Activated CD4-positive, alpha-beta memory T cell treated with anti-CD3 and anti-CD28 coated beads for 36 hours (primary cell): ENCODE results near the gene MRTFB. TPM values are rescaled to one million over a fixed set of nuclear protein-coding genes. Genes with fewer than 3 reads are reported as not detected.

Experiments
- CTCF ChIA-PET: fragments of 350-600 bp; sonication (Branson Sonifier 250); formaldehyde crosslinking; loops from one replicate; lab custom pipeline; 2021; ENCODE audit warnings: antibody characterized with exemption, inconsistent platforms; lab: Charles Lee
- POLR2A ChIA-PET: fragments of 350-600 bp; sonication (Branson Sonifier 250); formaldehyde crosslinking; loops from one replicate; lab custom pipeline; 2021; ENCODE audit warnings: antibody characterized with exemption; lab: Charles Lee
- DNase-seq: peaks from one replicate; pipeline ENCODE4 v3.0.0-alpha.2; 2020
- H3K27ac Mint-ChIP-seq: one replicate; pipeline ENCODE4 v1.8.0; 2021; ENCODE audit warnings: mixed read lengths
- H3K27me3 Mint-ChIP-seq: one replicate; pipeline ENCODE4 v1.8.0; 2021; ENCODE audit warnings: mixed read lengths
- H3K36me3 Mint-ChIP-seq: one replicate; pipeline ENCODE4 v1.8.0; 2021; ENCODE audit warnings: mixed read lengths
- H3K4me1 Mint-ChIP-seq: one replicate; pipeline ENCODE4 v1.8.0; 2021; ENCODE audit warnings: low read depth, mixed read lengths
- H3K4me3 Mint-ChIP-seq: one replicate; pipeline ENCODE4 v1.8.0; 2021; ENCODE audit warnings: mild to moderate bottlenecking, mixed read lengths
- H3K9me3 Mint-ChIP-seq: one replicate; pipeline ENCODE4 v1.8.0; 2021; ENCODE audit warnings: mixed read lengths
- intact Hi-C: fragments of 100-400 bp; cut with micrococcal nuclease; formaldehyde crosslinking; loops from one replicate; pipeline ENCODE4 v1.15.1; 2023
- total RNA-seq, 2 experiments: library from RNA; stranded (reverse); gene quantifications; one replicate each; pipeline ENCODE4 v1.2.3, GENCODE V29; 2021

Gene MRTFB
- total RNA-seq, 2 experiments from 2014 or later, result 8.8 to 9.7 TPM

- POLR2A ChIA-PET, result no interaction called here
- Mint-ChIP-seq H3K4me1 (peaks cover 10% of the 10 kb centered on the region), H3K27ac (no peak overlapping the region), H3K4me3 (no peak overlapping the region), H3K9me3 (peaks cover 25% of the 10 kb centered on the region), H3K36me3 (peaks cover 3% of the 10 kb centered on the region), H3K27me3 (no peaks in the 10 kb centered on the region)
- CTCF ChIA-PET, result interaction anchor here (0.7 to 1.5 kb wide), 4 partner anchors 33 to 370 kb away, joined by 3 to 5 read pairs (median 4); partner anchors contain the start of gene ERCC4
- intact Hi-C loops, result loop anchor here (5.0 kb wide), 1 partner anchor 342 kb away; the partner anchor contains the start of genes BFAR and PARN
- DNase-seq, result peak; percentile 51
These were observed 218.7 kb downstream of the MRTFB start for GRCh38 chr16:14289692-14290340.

- intact Hi-C loops, result no loop called here
- Mint-ChIP-seq H3K36me3 (peaks cover 3% of the 10 kb centered on the region), H3K27ac (no peak overlapping the region), H3K4me1 (peaks cover 5% of the 10 kb centered on the region), H3K9me3 (peaks cover 25% of the 10 kb centered on the region), H3K27me3 (no peaks in the 10 kb centered on the region), H3K4me3 (no peak overlapping the region)
- ChIA-PET POLR2A (no interaction called here), CTCF (no interaction called here)
- no peak for DNase-seq
These were observed 220.2 kb downstream of the MRTFB start for GRCh38 chr16:14291286-14291685.

GRCh38 chr16:14292051-14292825, 221.1 kb downstream of the MRTFB start:
- H3K4me1 Mint-ChIP-seq, result no peaks in the 10 kb centered on the region
- H3K9me3 Mint-ChIP-seq, result peaks cover 25% of the 10 kb centered on the region
- no peak for DNase-seq
- ChIA-PET POLR2A (no interaction called here), CTCF (no interaction called here)
- intact Hi-C loops, result no loop called here
- H3K36me3 Mint-ChIP-seq, result peaks cover 3% of the 10 kb centered on the region
- no peak overlapping the region for H3K4me3 Mint-ChIP-seq
- no peak overlapping the region for H3K27ac Mint-ChIP-seq
- no peaks in the 10 kb centered on the region for H3K27me3 Mint-ChIP-seq

GRCh38 chr16:14296663-14297062, 225.5 kb downstream of the MRTFB start:
- Mint-ChIP-seq H3K4me3 (no peak overlapping the region), H3K4me1 (peaks cover 8% of the 10 kb centered on the region), H3K36me3 (no peaks in the 10 kb centered on the region), H3K27ac (no peak overlapping the region), H3K9me3 (no peaks in the 10 kb centered on the region), H3K27me3 (peaks cover 6% of the 10 kb centered on the region)
- ChIA-PET CTCF (interaction anchor here (0.6 kb wide), 1 partner anchor 268 kb away, joined by 3 read pairs; no protein-coding TSS in a partner anchor), POLR2A (no interaction called here)
- intact Hi-C loops, result no loop called here
- DNase-seq, result no peak

- no peak overlapping the region for H3K4me3 Mint-ChIP-seq
These were observed 227.4 kb downstream of the MRTFB start for GRCh38 chr16:14298374-14299122.

GRCh38 chr16:14300705-14301168, 229.6 kb downstream of the MRTFB start:
- CTCF ChIA-PET, result interaction anchor here (0.8 to 3.2 kb wide), 5 partner anchors 15 to 317 kb away, joined by 3 to 16 read pairs (median 5); no protein-coding TSS in a partner anchor
- no peak overlapping the region for H3K27ac Mint-ChIP-seq

More at GRCh38 chr16:14298374-14299122, 227.4 kb downstream of the MRTFB start:
- Mint-ChIP-seq H3K27me3 (peaks cover 10% of the 10 kb centered on the region), H3K4me1 (peaks cover 8% of the 10 kb centered on the region), H3K9me3 (no peaks in the 10 kb centered on the region), H3K36me3 (no peaks in the 10 kb centered on the region), H3K27ac (no peak overlapping the region)
- DNase-seq, result no peak
- CTCF ChIA-PET, result interaction anchor here (1.2 to 3.2 kb wide), 2 partner anchors 229 to 232 kb away, joined by 3 to 16 read pairs; no protein-coding TSS in a partner anchor
- intact Hi-C loops, result no loop called here
- POLR2A ChIA-PET, result no interaction called here

GRCh38 chr16:14301169-14302030, 230.3 kb downstream of the MRTFB start:
- DNase-seq, result peak; percentile 35
- CTCF ChIA-PET, result interaction anchor here (0.6 to 3.2 kb wide), 5 partner anchors 69 to 316 kb away, joined by 3 to 16 read pairs (median 3); no protein-coding TSS in a partner anchor
- Mint-ChIP-seq H3K27me3 (peaks cover 10% of the 10 kb centered on the region), H3K9me3 (no peaks in the 10 kb centered on the region), H3K4me3 (peak overlapping the region; percentile 55), H3K27ac (no peak overlapping the region), H3K4me1 (peaks cover 8% of the 10 kb centered on the region), H3K36me3 (no peaks in the 10 kb centered on the region)
- POLR2A ChIA-PET, result no interaction called here
- intact Hi-C loops, result loop anchor here (1.0 to 2.0 kb wide), 2 partner anchors 228 to 329 kb away; partner anchors contain the start of gene PARN

More at GRCh38 chr16:14300705-14301168, 229.6 kb downstream of the MRTFB start:
- Mint-ChIP-seq H3K36me3 (no peaks in the 10 kb centered on the region), H3K27me3 (peaks cover 10% of the 10 kb centered on the region), H3K4me1 (peaks cover 8% of the 10 kb centered on the region), H3K9me3 (no peaks in the 10 kb centered on the region), H3K4me3 (peak overlapping the region; percentile 55)
- intact Hi-C loops, result loop anchor here (1.0 to 2.0 kb wide), 2 partner anchors 229 to 330 kb away; partner anchors contain the start of gene PARN
- DNase-seq, result peak; percentile 59
- POLR2A ChIA-PET, result no interaction called here

- DNase-seq, result peak; percentile 31
- CTCF ChIA-PET, result interaction anchor here (1.2 to 3.2 kb wide), 3 partner anchors 226 to 298 kb away, joined by 3 to 16 read pairs (median 5); no protein-coding TSS in a partner anchor
These were observed 230.9 kb downstream of the MRTFB start for GRCh38 chr16:14302031-14302398.

GRCh38 chr16:14302399-14303181, 231.5 kb downstream of the MRTFB start:
- peaks cover 8% of the 10 kb centered on the region for H3K4me1 Mint-ChIP-seq
- no peaks in the 10 kb centered on the region for H3K9me3 Mint-ChIP-seq
- ChIA-PET POLR2A (no interaction called here), CTCF (no interaction called here)
- H3K4me3 Mint-ChIP-seq, result peak overlapping the region; percentile 68
- intact Hi-C loops, result no loop called here
- H3K27me3 Mint-ChIP-seq, result peaks cover 10% of the 10 kb centered on the region
- H3K36me3 Mint-ChIP-seq, result no peaks in the 10 kb centered on the region
- peak; percentile 23 for DNase-seq
- no peak overlapping the region for H3K27ac Mint-ChIP-seq

More at GRCh38 chr16:14302031-14302398, 230.9 kb downstream of the MRTFB start:
- Mint-ChIP-seq H3K27ac (no peak overlapping the region), H3K9me3 (no peaks in the 10 kb centered on the region), H3K4me3 (peak overlapping the region; percentile 68), H3K27me3 (peaks cover 10% of the 10 kb centered on the region), H3K4me1 (peaks cover 8% of the 10 kb centered on the region), H3K36me3 (no peaks in the 10 kb centered on the region)
- POLR2A ChIA-PET, result no interaction called here
- intact Hi-C loops, result no loop called here

- intact Hi-C loops, result no loop called here
These were observed 232.1 kb downstream of the MRTFB start for GRCh38 chr16:14303182-14303618.

More at GRCh38 chr16:14303182-14303618, 232.1 kb downstream of the MRTFB start:
- H3K27me3 Mint-ChIP-seq, result peaks cover 10% of the 10 kb centered on the region
- peak overlapping the region; percentile 57 for H3K4me3 Mint-ChIP-seq
- H3K9me3 Mint-ChIP-seq, result no peaks in the 10 kb centered on the region
- H3K36me3 Mint-ChIP-seq, result no peaks in the 10 kb centered on the region
- peaks cover 8% of the 10 kb centered on the region for H3K4me1 Mint-ChIP-seq
- DNase-seq, result no peak
- no peak overlapping the region for H3K27ac Mint-ChIP-seq
- ChIA-PET POLR2A (no interaction called here), CTCF (no interaction called here)
